ENCODE data around the gene SRGAP2B. TPM values are rescaled to one million over a fixed set of nuclear protein-coding genes. Genes with fewer than 3 reads are reported as not detected.
"Not testable (repeated sequence)": the region's sequence is repeated elsewhere in the genome, so short reads cannot be mapped to it uniquely, and the experiment has no call there.

The SRGAP2B gene
- polyA plus RNA-seq, 1 donor: 32.8 TPM

- DNase-seq: not testable (repeated sequence)
These were observed 96.8 kb downstream of the SRGAP2B start for GRCh38 chr1:144998134-144998980.

GRCh38 chr1:144995833-144996410 is 99.2 kb downstream of the SRGAP2B start:
- DNase-seq: not testable (repeated sequence)

GRCh38 chr1:144992915-144993314 is 102.2 kb downstream of the SRGAP2B start:
- DNase-seq: not testable (repeated sequence)

GRCh38 chr1:144990611-144991010 is 104.5 kb downstream of the SRGAP2B start:
- not testable (repeated sequence) for DNase-seq

- DNase-seq: not testable (repeated sequence)
These were observed 108.0 kb downstream of the SRGAP2B start for GRCh38 chr1:144987131-144987530.

GRCh38 chr1:144986171-144986860 is 108.8 kb downstream of the SRGAP2B start:
- not testable (repeated sequence) for DNase-seq

- DNase-seq: not testable (repeated sequence)
These were observed 109.5 kb downstream of the SRGAP2B start for GRCh38 chr1:144985550-144986170.

- DNase-seq: not testable (repeated sequence)
These were observed 112.2 kb downstream of the SRGAP2B start for GRCh38 chr1:144982802-144983525.

- DNase-seq: not testable (repeated sequence)
These were observed 114.0 kb downstream of the SRGAP2B start for GRCh38 chr1:144981157-144981556.

- DNase-seq: not testable (repeated sequence)
These were observed 115.0 kb downstream of the SRGAP2B start for GRCh38 chr1:144979960-144980595.

GRCh38 chr1:144977856-144978255 is 117.3 kb downstream of the SRGAP2B start:
- not testable (repeated sequence) for DNase-seq

GRCh38 chr1:144971936-144972335 is 123.2 kb downstream of the SRGAP2B start:
- DNase-seq: not testable (repeated sequence)

GRCh38 chr1:144966488-144966887 is 128.6 kb downstream of the SRGAP2B start:
- not testable (repeated sequence) for DNase-seq

GRCh38 chr1:144964765-144965164 is 130.4 kb downstream of the SRGAP2B start:
- DNase-seq: not testable (repeated sequence)

GRCh38 chr1:144964186-144964585 is 130.9 kb downstream of the SRGAP2B start:
- DNase-seq: not testable (repeated sequence)

- not testable (repeated sequence) for DNase-seq
These were observed 131.6 kb downstream of the SRGAP2B start for GRCh38 chr1:144963571-144963970.

- DNase-seq: not testable (repeated sequence)
These were observed 133.2 kb downstream of the SRGAP2B start for GRCh38 chr1:144961604-144962583.

GRCh38 chr1:144960929-144961488 is 134.1 kb downstream of the SRGAP2B start:
- not testable (repeated sequence) for DNase-seq

- DNase-seq: not testable (repeated sequence)
These were observed 146.7 kb downstream of the SRGAP2B start for GRCh38 chr1:144948390-144948789.

Data from left kidney (tissue), 2 donors.